ENCODE data around the gene EPHB2. TPM values are rescaled to one million over a fixed set of nuclear protein-coding genes. Genes with fewer than 3 reads are reported as not detected.

EPHB2 gene
- total and polyA plus RNA-seq, 2 donors (not counting 1 experiment from before 2014, with no cell fraction given): 0.07 to 0.39 TPM

GRCh38 chr1:22874785-22875184 is 164.1 kb downstream of the EPHB2 start:
- H3K9me3 Mint-ChIP-seq (ENCODE audit: insufficient read depth): no peaks in the 10 kb centered on the region
- no peak overlapping the region for H3K4me3 ChIP-seq (ENCODE audit: control extremely low read depth in 1 of 5, extremely low read depth in 1 of 5, insufficient read depth in 1 of 5, low read depth in 2 of 5, low read length in 4 of 5)
- intact Hi-C loops (cut with micrococcal nuclease): no loop called here
- no peaks in the 10 kb centered on the region for H3K4me1 ChIP-seq (ENCODE audit: control insufficient read depth in 2 of 2, insufficient read depth in 2 of 2, low read length in 2 of 2)
- H3K4me2 ChIP-seq (replicated peaks; ENCODE audit: low read depth, low read length, poor library complexity, severe bottlenecking): no peak overlapping the region
- DNase-seq (no peak), ATAC-seq (ENCODE audit: low read depth) (no peak)
- peaks cover 0 to under 1% (median 0%) of the 10 kb centered on the region in 4 experiments for H3K27me3 ChIP-seq (replicated peaks in 1 of 4; ENCODE audit: control extremely low read depth in 1 of 4, control insufficient read depth in 3 of 4, insufficient read depth in 4 of 4, low read length in 3 of 4)
- H3K4me1 Mint-ChIP-seq: no peaks in the 10 kb centered on the region
- no peak overlapping the region for H3K9ac ChIP-seq (ENCODE audit: low read length)
- no peak overlapping the region for H3K27ac Mint-ChIP-seq
- WGBS (ENCODE audit: insufficient coverage): 87% methylated on average over 8 of the region's 8 CpGs
- peaks cover 10% of the 10 kb centered on the region for H3K27me3 Mint-ChIP-seq
- no peaks in the 10 kb centered on the region for H3K9me3 ChIP-seq (ENCODE audit: control extremely low read depth in 1 of 3, control insufficient read depth in 2 of 3, insufficient read depth in 1 of 3, low read length in 2 of 3)
- H4K20me1 ChIP-seq (ENCODE audit: control insufficient read depth, insufficient read depth, low read length, poor library complexity, severe bottlenecking): no peaks in the 10 kb centered on the region
- no peaks in the 10 kb centered on the region for H3K79me2 ChIP-seq (ENCODE audit: control insufficient read depth, insufficient read depth, low read length)
- H3K4me3 Mint-ChIP-seq: no peak overlapping the region
- no peak overlapping the region for H2AFZ ChIP-seq (ENCODE audit: insufficient read depth, low read depth, low read length, poor library complexity, severe bottlenecking)
- POLR2A ChIA-PET: no interaction called here
- no peak for TF ChIP-seq EZH2 (IDR thresholded peaks at IDR 0.05; ENCODE audit: borderline replicate concordance, insufficient read depth, low read depth, low read length, poor library complexity, severe bottlenecking)
- TF ChIP-seq, protein P1, sequence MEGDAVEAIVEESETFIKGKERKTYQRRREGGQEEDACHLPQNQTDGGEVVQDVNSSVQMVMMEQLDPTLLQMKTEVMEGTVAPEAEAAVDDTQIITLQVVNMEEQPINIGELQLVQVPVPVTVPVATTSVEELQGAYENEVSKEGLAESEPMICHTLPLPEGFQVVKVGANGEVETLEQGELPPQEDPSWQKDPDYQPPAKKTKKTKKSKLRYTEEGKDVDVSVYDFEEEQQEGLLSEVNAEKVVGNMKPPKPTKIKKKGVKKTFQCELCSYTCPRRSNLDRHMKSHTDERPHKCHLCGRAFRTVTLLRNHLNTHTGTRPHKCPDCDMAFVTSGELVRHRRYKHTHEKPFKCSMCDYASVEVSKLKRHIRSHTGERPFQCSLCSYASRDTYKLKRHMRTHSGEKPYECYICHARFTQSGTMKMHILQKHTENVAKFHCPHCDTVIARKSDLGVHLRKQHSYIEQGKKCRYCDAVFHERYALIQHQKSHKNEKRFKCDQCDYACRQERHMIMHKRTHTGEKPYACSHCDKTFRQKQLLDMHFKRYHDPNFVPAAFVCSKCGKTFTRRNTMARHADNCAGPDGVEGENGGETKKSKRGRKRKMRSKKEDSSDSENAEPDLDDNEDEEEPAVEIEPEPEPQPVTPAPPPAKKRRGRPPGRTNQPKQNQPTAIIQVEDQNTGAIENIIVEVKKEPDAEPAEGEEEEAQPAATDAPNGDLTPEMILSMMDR (IDR thresholded peaks at IDR 0.05): no peak
- H3K36me3 ChIP-seq (replicated peaks in 1 of 2; ENCODE audit: control extremely low read depth in 1 of 2, control insufficient read depth in 1 of 2, extremely low read depth in 1 of 2, insufficient read depth in 2 of 2, low read length in 1 of 2): no peaks in the 10 kb centered on the region
- H3K27ac ChIP-seq (ENCODE audit: low read length in 2 of 2): no peak overlapping the region
- CTCF ChIA-PET: no interaction called here

DNA sequence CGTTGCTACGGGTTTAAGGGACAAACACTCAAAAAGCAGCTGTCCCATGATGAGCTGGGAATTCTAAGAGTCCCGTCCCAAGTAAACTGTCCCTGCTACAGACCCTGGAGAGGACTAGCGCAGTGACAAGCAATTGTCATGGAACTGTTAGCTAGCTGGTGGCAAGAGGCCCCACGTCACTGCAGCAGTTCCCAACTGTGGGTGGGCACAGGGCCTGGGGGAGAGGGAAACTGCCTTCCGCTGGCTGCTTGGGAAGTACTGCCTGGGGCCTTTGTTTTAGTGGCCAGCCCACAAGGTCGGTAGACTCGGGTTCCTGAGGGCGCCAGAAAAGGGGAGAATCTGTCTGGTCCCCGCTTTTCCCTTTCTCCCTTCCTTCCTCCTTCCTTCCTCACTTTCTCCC is 164.6 kb downstream of the EPHB2 start:
- CTCF ChIA-PET: no interaction called here
- Mint-ChIP-seq H3K27ac (no peak overlapping the region), H3K27me3 (peaks cover 10% of the 10 kb centered on the region), H3K4me3 (no peak overlapping the region), H3K9me3 (ENCODE audit: insufficient read depth) (no peaks in the 10 kb centered on the region), H3K4me1 (no peaks in the 10 kb centered on the region)
- Histone ChIP-seq H3K36me3 (replicated peaks in 1 of 2; ENCODE audit: control extremely low read depth in 1 of 2, control insufficient read depth in 1 of 2, extremely low read depth in 1 of 2, insufficient read depth in 2 of 2, low read length in 1 of 2) (no peaks in the 10 kb centered on the region), H3K9ac (ENCODE audit: low read length) (no peak overlapping the region), H2AFZ (ENCODE audit: insufficient read depth, low read depth, low read length, poor library complexity, severe bottlenecking) (no peak overlapping the region), H3K4me3 (ENCODE audit: control extremely low read depth in 1 of 5, extremely low read depth in 1 of 5, insufficient read depth in 1 of 5, low read depth in 2 of 5, low read length in 4 of 5) (no peak overlapping the region), H3K4me1 (ENCODE audit: control insufficient read depth in 2 of 2, insufficient read depth in 2 of 2, low read length in 2 of 2) (no peaks in the 10 kb centered on the region), H4K20me1 (ENCODE audit: control insufficient read depth, insufficient read depth, low read length, poor library complexity, severe bottlenecking) (no peaks in the 10 kb centered on the region), H3K27ac (ENCODE audit: low read length in 2 of 2) (no peak overlapping the region), H3K79me2 (ENCODE audit: control insufficient read depth, insufficient read depth, low read length) (no peaks in the 10 kb centered on the region), H3K9me3 (ENCODE audit: control extremely low read depth in 1 of 3, control insufficient read depth in 2 of 3, insufficient read depth in 1 of 3, low read length in 2 of 3) (no peaks in the 10 kb centered on the region), H3K4me2 (replicated peaks; ENCODE audit: low read depth, low read length, poor library complexity, severe bottlenecking) (no peak overlapping the region), H3K27me3 (replicated peaks in 1 of 4; ENCODE audit: control extremely low read depth in 1 of 4, control insufficient read depth in 3 of 4, insufficient read depth in 4 of 4, low read length in 3 of 4) (no peaks in the 10 kb centered on the region)
- whole genome bisulfite sequencing (ENCODE audit: insufficient coverage): 86% methylated on average over 6 of the region's 10 CpGs
- no peak for ATAC-seq (ENCODE audit: low read depth)
- POLR2A ChIA-PET: no interaction called here
- no peak for DNase-seq
- intact Hi-C loops (cut with micrococcal nuclease): no loop called here
- TF ChIP-seq EZH2 (IDR thresholded peaks at IDR 0.05; ENCODE audit: borderline replicate concordance, insufficient read depth, low read depth, low read length, poor library complexity, severe bottlenecking): no peak
- TF ChIP-seq, protein P1 (IDR thresholded peaks at IDR 0.05): no peak

Measured in B cell (primary cell).